Ammon's horn (tissue), 1 donor: ENCODE results near the gene NKD1.

Source experiments
- DNase-seq: peaks from one replicate; pipeline ENCODE4 v3.0.0-alpha.2; 2016; ENCODE audit warnings: low spot score

The NKD1 gene

DNA sequence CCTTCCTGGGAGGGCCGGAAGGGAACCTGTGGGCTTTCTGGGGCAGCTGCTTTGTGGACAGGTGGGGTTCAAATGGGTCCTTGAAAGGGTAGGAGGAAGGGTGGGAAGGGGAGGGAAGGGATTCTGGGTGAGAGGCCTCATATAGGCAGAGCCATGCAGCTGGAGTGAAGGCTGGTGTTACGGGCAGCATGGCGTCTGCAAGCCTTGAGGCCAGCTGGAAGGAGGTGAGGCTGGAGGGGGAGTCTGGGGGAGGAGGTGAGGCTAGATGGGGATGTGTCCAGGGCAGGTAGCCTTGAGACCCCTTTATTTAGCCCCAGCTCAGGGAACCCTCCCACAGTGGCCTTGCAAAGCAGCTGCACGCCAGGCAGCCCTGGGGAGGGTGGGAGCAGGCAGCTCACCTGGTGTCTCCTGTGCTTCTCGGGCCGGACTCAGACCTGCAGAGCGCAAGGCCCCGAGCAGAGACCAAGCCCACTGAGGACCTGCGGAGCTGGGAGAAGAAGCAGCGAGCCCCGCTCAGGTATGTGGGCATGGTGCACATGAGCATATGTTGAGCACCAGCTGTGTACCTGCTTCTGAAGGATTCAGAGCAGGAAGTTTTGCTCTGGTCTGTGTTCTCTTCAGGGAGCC is 82.3 kb downstream of the NKD1 start:
- no peak for DNase-seq

DNA sequence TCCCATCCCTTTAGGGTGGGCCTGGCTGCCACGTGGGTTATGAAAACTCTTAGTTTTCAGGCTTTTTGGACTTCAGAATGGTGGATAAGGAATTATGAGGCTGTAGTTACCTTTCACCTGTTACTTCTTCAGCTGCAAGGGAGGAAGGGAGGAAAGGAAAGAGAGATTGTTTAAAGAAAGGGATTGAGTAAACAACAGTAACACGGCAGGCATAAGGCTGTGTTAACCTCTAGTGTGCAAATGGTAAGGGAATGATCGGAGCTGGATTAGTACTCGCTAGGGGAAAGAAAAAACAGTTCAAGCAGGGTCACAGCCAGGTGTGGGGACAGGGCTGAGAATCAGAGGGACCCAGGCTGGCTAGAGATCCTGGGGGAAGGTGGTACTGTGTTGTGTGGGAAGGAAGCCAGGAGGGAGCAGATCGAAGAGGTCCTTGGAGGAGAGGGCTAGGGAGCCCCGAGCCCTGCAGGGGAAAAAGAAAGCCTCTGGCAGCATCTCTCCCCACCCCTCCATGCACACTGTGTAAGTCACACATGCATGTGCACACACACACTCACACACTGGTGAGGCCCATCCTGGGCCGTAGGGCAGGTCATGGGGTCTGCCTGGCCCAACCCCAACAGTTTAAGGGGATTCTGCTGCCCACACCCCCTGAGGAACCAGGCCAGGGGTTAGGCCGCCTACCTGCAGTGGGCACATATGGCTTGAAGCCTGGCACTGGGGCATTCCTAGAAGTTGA is 83.2 kb downstream of the NKD1 start:
- no peak for DNase-seq

DNA sequence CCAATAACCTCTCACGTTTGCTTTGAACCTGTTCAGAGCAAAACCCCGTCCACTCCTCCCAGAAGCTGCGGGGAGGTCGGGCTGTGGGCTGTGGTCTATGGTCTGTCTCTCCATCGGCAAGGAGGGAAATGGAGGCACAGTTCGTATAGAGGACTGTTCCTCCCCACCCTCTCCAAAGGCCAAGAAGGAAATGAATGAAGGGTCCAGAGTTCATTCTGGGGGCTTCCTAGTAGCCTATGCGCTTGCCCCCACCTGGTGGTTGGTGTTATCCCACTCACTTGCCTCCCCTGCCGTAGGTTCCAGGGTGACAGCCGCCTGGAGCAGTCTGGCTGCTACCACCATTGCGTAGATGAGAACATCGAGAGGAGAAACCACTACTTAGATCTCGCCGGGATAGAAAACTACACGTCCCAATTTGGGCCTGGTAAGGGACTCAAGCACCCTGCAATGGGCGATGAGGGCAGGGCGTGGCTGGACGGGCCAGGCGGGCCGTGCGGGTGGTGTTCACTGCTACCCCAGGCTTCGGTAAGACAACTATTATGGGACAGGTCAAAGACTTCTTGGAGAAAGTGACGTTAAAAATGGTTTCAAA is 83.9 kb downstream of the NKD1 start:
- DNase-seq: no peak

DNA sequence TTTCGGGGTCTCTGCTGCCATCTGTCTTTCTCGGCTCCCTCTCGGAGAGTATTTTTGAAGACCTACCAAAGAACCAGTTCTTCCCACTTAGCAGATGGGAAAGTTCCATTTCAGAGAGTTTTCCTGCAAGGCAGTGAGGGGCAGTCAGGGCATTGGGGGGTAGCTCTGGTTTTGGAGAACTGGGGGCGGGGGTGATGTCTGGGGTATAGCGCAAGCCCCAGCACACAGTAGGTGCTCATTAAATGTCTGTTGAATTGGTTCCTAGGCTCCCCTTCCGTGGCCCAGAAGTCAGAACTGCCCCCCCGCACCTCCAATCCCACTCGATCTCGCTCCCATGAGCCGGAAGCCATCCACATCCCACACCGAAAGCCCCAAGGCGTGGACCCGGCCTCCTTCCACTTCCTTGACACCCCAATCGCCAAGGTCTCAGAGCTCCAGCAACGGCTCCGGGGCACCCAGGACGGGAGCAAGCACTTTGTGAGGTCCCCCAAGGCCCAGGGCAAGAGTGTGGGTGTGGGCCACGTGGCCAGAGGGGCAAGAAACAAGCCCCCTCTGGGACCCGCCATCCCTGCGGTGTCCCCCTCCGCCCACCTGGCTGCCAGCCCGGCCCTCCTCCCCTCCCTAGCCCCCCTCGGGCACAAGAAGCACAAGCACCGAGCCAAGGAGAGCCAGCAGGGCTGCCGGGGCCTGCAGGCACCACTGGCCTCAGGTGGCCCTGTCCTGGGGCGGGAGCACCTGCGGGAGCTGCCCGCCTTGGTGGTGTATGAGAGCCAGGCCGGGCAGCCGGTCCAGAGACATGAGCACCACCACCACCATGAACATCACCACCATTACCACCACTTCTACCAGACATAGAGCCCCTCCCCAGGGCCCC is 85.0 kb downstream of the NKD1 start:
- no peak for DNase-seq

DNA sequence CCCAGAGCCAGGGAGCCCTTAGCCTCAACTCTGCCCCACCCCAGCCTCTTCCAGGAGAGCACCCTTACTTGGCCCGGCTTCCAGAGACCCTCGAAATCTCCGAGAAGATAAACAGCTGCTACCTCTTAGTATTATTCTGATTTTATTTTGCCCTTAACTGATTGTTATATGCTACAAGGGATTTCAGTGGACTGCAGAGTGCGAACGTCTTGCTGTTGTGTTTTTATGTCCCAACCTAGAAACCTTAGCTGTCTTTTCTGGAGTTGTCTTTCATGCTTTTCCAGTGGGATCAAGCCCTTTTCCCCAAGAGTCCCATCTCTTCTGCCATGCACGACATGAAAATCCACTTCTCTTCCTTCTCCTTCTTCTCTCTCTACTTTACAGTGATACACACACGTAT is 85.9 kb downstream of the NKD1 start:
- DNase-seq: no peak

DNA sequence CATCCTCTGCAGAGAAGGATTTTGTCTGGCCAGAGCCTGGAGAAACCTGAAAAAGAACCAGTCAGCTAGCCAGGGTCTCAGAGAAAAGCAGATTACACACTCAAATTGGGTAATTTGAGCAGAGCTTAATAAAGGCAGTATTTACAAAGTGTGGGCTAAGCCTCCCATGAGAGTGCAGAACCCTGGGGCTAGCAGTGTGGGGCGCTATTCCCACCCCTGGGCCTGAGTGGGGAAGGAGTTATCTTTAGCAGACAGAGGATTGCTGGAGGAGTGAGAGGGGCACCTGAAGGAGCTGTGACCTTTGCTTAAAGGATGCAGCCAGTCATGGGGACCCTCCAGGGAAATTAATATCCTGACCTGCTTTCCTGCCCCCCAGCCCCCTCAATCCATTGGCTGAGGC is 86.8 kb downstream of the NKD1 start:
- no peak for DNase-seq

DNA sequence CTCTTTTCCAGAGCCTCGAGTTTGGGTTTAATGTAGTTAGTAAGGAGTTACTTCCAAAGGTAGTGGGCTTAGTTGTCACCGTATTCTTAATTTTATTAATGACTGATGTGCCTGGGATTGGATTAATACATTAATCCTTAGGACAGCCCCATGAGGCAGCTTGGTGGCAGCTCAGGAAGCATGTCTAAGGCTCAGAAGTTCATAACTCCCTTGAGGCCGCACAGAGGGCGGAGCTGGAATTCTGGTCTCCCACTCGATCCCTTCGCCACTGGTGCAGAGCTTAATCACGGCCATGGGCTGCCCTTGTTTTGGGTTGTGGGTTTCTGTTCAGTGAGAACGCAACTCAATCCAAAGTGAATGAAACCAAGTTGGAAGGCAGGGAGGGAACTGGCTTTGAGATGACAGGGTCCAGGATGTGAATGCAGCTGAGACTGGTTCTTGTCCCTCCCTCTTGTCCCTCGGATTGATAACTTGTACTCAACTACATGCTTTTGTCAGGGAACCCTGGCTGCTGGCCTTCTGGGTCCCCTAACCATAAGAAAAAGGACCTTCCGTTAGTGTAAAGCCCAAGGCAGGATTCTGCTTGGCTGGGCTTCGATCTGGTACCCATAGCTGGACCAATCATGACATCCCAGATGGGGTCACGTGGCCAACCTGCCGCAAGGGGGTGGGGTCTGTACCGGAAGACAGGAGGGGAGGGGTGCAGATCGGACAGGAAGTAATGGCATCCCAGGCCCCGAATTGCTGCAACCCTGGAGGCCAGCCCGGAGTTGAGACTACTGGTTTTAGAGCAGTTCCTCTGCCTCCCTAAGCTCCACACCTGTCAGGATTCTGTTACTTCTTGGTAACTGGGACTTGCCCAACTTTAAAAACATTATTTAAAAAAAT is 87.6 kb downstream of the NKD1 start:
- no peak for DNase-seq

DNA sequence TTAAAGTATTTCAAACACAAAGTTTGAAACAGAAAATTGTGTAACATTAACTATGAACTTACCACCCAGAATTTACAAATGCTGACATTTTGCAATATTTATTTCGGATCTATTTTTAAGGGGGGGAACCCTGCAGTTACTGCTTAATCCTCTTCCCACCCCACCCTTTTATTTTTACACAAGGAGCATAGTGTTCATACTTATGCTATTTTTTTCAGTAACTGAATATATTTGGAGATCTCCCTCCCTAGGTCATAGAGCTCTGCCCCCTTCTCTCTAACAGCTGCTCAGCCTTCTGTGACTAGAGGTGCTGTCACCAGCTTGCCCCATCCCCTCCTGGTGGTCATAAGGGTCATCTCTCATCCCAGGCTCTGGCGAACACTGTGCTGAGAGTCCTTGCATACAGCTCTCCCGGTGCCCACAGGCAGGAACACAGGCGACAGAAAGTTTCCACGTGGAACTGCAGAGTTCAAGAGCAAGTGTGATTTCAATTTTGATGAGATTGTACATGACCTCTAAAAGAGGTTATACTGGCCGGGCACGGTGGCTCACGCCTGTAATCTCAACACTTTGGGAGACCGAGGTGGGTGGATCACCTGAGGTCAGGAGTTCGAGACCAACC is 88.7 kb downstream of the NKD1 start:
- no peak for DNase-seq

DNA sequence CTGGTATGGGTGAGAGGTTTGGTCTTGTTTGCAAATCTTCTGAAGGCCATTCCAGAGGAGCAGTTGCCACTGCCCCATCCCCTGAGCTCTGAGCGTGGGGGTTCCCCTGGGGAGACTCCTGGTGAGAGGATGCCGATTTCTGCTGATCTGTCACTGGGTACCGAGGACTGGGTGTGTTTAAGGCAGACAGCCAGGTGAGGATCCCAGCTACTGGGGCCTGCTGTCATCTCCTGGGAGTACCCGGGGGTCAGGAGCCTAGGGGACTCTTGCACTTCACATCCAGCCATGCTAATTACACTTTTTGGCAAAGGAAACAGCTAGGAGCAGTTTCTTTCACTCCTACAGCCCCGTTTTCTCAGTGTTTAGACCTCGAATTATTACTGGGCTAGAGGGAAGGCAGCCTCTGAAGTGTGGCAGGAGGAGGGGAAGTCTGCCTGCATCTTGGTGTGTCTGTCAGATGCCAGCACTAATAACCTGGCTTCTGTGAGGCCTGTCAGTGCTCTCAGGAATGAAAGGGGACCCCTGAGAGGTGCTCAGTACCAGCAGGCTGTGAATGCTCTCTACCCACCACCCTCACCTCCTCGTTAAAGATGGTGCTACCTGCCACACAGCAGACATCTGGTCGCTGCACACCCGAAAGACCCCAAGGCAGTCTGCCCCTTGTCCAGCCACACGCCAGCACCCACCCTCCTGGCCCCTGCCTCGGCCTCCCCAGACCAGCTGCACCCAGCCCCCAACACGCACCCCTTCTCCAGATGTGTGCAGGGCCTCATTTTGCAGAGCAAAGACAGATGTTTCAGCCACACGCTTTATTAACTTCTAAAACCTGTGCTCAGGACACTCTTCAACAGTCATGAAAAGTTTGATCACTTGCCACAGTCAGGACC is 89.8 kb downstream of the NKD1 start:
- no peak for DNase-seq

DNA sequence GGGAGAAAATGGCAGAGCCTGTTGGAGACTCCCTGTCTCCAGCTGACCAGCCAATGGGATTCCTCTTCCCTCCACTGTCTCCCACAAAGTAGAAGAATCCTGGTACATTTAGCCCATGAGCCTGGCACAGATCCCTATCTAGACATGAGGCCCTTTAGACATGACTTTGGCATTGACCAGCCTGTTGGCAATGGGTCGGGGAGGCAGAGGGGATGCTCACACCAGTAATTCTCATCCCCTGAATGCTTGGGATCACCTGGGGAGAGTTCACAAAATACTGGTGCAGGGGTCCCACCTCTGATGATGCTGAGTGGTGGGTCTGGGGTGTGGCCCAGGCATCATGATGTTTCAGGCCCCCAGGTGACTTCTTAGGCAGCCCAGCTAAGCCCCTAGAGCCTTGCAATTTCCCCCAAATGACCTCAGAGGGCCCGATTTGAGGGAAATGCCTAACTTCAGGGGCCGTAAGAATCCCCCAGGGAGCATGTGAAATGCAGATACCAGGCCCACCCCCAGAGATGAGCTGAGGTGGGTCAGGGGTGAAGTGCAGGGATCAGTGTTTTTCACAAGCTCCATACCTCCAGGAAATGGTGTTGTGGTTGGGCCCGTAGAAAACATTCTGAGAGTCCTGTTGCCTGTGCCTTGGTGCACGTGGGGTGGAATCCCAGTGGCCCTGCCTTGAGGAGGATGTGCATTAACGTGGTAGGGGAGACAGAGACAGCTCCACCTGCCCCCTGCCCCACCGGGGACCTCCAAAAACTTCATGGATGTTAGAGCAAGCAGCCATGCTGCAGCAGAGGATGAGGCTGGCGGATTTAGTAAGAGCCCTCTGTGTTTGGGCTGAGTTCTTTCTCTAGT is 90.8 kb downstream of the NKD1 start:
- DNase-seq: no peak

DNA sequence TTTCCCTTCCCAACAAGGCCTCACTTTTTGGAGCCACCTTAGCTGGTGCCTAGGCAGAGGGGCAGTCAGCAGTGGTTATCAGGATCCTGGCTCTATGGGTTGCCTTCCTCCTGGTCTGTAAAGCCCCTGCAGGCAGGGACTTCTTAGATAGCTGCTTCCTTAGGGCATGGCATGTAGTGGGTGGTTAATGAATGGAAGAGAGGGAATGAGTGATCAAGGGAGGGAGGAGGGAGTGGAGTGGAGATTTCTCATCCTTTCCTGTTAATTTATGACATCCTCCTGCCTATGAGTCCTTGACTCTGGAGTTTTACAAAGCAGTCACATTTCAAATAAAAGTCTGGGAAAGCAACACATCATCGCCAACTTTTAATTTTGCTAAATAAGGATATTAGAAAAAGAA is 92.2 kb downstream of the NKD1 start:
- no peak for DNase-seq

DNA sequence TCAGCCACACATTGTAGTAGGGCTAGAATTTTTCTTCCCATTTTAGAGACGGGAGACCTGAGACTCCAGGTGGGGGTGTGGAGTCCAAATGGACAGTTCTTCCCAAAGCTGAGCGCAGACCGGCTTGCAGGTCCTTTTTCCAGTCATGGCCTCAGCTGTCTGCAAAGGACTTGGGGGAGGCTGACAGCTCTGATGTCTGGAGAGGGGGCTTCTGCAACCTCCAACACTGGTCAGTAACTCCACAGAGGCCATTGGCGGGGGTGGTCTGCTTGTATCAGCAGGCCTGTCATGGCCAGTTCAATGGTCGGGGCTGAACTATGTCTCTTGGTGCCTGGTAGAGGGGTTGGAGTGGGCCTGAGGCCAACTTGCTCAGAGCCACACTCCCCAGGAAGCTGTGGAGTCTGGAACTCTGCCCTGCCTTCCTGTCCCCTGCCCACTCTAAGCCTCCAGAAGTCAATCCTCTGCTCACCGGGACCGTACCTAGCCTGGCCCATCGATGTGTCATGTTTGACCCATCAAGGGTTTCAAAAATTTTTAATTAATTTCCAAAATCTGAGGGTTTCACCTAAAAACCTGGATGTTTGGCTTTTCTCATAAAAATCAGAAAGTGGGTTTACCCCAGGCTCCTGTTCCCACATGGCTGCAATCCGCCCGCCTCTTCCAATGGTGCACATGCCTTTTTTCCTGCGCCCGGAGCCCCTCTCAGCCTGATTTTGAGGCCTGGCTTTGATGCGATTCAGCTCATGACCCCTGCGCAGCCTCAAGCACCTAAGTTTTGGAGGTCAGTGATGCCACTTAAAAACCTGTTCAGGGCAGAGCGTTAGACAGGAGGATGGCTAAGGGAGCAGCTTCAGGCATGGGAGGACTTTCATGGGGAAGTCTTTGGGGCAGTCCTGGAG is 93.0 kb downstream of the NKD1 start:
- DNase-seq: no peak

DNA sequence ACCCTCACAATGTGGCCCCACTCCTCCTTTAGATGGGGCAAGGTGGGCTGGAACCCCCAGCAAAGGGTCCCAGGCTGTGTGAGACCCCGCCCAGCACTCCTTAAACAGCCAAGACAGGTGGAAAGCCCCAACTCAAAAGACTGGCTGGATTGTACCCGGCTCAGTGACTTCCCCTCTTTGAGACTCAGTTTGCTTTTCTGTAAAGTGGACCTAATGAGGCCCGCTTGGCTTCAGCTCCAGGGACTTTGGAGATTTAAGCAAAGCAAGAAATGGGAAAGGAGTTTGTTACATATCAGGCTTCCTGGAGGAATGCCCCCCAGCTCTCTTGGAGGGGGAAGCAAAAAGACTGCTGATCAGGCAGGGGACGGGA is 93.6 kb downstream of the NKD1 start:
- no peak for DNase-seq

DNA sequence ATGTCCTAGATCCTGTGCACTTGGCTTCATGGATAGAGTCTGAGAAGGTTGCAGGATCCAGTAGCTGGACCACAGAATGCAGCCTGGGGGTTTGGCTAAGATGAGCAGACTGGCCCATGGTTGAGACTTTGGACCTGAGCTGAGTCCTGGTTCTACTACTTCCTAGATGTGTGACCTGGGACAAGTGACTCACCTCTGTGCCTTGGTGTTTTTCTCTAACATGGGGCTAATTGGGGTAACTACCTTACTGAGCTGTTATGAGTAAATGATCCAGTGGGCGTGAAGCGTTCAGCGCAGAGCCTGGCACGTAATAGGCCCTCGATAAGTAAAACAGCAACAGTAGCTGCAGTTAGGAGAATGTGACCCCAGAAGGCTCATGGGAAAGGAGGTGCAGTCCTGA is 94.2 kb downstream of the NKD1 start:
- DNase-seq: no peak

DNA sequence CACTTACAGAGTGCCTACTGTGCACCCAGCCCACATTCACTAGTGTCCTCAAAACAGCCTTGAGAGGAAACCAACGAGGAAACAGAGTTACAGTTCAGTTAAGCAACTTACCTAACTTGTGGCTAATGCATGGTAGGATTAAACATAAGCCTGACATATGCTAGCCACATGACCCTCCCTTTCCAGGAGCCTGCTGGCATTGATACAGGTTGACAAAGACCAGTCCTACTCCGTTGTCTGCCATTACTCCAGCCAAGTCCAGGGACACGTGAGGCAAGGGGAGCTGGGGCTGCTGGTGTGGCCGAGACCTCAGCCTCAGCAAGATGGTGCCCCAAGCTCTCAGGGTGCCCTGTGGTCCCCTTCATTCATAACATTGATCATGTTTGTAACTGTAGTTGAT is 95.0 kb downstream of the NKD1 start:
- DNase-seq: no peak

DNA sequence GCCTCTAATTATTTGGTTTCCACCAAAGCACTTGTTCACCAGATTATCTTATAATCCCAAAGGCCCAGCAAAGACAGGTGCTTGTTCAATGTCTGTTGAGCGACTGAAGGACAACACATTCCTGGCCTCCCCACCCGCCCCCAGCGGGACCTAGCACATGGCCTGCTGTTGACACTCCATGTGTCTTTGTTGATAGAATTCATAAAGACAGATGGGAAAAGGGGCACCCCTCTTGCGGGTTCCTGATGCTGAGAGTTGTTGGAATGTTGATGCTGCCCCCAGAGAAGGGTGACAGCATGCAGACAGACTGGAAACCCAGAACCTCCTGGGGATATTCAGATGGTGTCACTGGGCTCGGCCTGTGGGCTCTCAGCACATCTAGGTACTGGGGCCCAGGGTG is 96.0 kb downstream of the NKD1 start:
- no peak for DNase-seq

DNA sequence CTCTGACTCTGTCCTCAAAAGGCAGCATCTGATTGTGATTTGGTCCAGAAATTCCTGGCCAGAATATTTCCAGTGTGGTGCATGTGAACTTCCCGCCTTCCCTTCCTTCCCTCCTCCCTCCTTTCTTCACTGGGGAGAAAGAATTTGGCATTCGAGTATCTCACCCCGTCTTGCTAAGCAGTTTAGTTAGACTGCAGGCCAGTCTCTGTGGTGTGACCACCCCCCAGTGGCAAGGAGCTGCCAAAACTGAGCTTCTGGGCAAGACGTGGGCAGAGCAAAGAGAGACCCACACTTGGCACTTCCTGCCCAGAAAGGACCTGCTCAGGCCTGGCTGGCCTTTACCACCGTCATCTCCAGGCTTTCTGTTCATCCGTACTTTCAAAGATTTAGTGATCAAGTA is 96.5 kb downstream of the NKD1 start:
- DNase-seq: peak; percentile 71

DNA sequence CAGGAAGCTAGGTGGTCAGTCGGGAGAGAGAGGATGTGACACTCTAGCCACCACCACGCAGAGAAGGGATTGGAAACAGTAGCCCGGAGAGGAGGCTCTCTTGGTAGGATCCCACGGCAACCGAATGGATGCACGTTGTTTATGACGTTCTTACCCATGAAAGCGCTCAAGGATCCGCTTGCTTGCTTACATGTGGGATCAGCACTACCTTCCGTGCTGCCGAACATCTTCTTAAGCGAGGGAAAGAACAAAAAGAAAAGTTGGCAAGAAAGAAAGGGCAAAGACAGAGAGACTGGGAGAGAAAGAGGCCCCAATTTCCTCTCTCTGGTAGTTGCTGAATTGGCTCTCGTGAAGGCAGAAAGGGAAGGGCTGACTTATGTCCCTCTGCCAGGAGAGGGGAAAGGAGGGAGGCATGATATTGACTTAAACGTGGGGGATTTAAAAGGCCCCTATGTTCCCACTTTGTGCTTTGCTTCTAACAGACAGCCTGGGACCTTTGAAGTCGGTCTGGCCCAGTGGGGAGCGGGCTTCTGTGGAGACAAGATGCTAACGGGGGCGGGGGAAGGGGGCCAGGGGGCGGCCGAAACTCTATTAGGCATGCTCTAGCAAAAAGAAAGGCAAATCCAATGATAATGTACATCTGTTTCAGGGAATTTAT is 97.5 kb downstream of the NKD1 start:
- DNase-seq: no peak
